GM19351 (cell line): ENCODE data around the gene CYB5R2.
"Not testable (repeated sequence)": the region's sequence is repeated elsewhere in the genome, so short reads cannot be mapped to it uniquely, and the experiment has no call there.

Experiments
- ATAC-seq: cut with Tn5 transposase; IDR thresholded peaks from one replicate; pipeline ENCODE4 v1.9.1; 2021; ENCODE audit warnings: mild to moderate bottlenecking, moderate library complexity; ENCODE audit not compliant: unreplicated experiment

Gene CYB5R2

GRCh38 chr11:7670641-7671040 lies 2.7 kb downstream of the CYB5R2 start:
- ATAC-seq = no peak

GRCh38 chr11:7668911-7669310 lies 4.4 kb downstream of the CYB5R2 start:
- ATAC-seq = no peak

GRCh38 chr11:7668464-7668863 lies 4.8 kb downstream of the CYB5R2 start:
- no peak for ATAC-seq

- no peak for ATAC-seq
These were observed 5.8 kb downstream of the CYB5R2 start for GRCh38 chr11:7667460-7667859.

GRCh38 chr11:7666292-7666866 lies 6.9 kb downstream of the CYB5R2 start:
- no peak for ATAC-seq

DNA sequence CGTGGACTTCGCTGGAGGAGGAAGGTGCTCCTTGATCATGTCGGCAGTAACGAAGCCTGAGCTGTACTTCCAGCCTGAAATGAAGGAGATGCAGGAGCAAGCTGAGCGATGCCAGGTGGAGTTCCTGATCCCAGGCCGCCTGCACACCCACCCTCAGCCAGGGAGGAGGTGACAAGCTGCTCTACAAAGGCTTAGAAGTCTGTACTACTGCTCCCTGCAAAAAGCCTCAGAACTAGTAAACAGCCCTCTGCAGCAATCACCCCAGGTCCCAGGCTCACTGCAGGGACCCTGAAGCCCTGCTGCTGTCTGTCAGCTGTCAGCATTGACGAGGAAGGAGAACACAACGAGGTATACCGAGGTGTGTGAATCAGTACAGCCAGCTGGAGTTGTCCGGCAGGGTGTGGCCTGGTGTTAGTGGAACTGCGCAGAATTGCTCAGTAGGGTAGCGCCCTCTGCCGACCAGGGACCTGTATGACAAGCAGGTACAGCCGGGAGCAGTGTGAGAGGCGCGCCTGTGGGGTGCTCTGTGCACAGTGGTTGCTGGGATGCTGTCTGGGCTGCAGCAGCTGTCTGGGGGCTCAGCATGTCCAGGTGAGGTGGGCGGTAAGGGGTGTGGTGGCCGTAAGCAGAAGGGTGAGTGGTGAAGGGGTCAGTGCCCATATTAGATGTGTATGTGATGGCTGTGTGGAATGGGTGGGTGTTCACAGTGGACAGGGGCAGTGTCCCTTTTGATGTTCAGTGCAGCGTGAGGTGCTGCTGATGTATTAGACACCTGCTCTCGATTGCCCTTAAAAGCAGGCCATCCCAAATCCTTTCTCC lies 7.6 kb downstream of the CYB5R2 start:
- peak; percentile 100 for ATAC-seq

DNA sequence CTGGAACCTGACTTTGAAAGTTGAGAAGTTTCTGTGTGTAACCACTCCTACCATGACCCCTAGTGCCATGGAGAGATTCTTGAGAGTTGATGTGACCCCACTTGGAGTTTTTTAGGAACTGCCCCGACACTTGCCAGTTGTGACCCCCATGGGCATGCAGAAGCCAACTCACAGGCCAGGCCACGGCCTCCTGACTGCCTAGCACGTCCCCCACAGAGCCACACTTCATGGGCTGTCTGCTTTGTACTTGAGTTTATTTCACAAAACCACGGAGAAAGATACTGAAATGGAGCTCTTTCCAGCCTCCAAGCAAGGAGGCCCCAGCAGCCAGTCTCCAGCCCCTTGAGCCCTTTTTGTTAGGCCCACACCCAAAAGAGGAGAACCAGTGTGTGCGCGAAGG lies 8.4 kb downstream of the CYB5R2 start:
- no peak for ATAC-seq

DNA sequence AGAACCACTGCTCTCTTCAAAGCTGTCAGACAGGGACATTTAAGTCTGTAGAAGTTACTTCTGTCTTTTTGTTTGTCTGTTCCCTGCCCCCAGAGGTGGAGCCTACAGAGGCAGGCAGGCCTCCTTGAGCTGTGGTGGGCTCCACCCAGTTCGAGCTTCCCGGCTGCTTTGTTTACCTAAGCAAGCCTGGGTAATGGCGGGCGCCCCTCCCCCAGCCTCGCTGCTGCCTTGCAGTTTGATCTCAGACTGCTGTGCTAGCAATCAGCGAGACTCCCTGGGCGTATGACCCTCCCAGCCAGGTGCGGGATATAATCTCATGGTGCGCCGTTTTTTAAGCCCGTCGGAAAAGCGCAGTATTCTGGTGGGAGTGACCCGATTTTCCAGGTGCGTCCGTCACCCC lies 9.8 kb downstream of the CYB5R2 start:
- ATAC-seq = not testable (repeated sequence)

- no peak for ATAC-seq
These were observed 15.8 kb downstream of the CYB5R2 start for GRCh38 chr11:7657306-7658025.

GRCh38 chr11:7656704-7657103 lies 16.6 kb downstream of the CYB5R2 start:
- ATAC-seq = no peak

- no peak for ATAC-seq
These were observed 17.8 kb downstream of the CYB5R2 start for GRCh38 chr11:7655253-7656217.

DNA sequence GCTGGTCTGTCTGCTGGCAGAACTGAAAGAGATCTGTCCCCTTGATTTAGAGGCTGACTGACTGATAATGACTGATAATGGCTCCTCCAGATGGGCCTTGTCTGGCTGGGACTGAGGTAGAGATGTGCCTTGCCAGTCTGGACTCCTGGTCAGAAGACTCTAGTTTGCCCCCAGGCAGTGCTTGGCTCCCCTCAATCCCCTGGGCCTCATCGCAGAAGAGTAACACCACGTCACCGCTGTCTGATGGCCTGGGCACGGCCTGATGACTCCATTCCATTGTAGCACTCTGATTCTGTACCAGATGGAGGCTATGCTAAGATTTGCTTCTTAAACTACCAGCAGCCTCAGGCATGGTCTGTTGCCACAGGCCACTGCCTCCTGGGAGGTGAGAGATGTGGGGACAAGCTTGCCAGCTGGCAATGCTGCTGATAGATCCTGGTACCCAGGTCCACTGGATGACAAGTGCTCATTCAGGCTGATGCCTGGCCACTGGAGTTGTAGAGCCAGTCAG lies 19.1 kb downstream of the CYB5R2 start:
- no peak for ATAC-seq

- no peak for ATAC-seq
These were observed 21.6 kb downstream of the CYB5R2 start for GRCh38 chr11:7651700-7652099.

DNA sequence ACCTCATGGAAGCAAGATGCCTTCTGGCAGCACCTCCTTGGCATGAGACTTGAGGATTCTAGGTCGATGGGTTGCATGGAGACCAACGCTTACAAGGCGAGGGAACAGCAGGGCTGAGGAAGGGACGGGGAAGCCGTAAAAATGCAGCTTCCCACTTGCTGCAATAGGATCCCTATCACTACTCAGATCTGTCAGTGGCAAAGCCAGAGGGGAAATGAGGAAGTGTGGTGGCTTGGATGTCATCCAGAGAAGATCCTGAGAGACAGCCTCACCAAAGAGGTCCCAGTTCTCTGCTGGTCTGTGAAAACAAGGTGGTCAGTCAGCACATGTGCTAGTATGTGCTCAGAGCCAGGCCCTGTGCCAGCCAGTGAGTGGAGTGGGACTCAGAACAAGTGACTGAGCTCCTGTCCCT lies 22.2 kb downstream of the CYB5R2 start:
- no peak for ATAC-seq

- ATAC-seq = no peak
These were observed 25.0 kb downstream of the CYB5R2 start for GRCh38 chr11:7648264-7648663.

DNA sequence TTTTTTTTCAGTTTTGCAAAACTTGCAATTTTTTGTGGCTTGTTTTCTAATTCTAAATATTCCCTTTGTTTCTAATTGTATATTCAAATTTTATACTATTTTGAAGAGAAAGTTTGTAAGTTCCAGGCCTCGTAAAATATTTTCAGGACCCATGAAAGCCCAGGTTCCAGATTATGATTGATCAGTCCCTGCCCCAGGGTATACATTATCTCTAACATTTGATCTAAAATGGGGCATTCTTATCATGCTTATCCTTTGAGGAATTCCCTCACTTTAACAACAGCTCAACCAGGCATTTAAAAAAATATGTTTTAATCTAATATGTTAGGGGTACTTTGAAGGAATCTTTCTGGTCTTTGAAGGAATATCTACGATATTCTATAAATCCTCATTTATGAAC lies 26.4 kb downstream of the CYB5R2 start:
- no peak for ATAC-seq

DNA sequence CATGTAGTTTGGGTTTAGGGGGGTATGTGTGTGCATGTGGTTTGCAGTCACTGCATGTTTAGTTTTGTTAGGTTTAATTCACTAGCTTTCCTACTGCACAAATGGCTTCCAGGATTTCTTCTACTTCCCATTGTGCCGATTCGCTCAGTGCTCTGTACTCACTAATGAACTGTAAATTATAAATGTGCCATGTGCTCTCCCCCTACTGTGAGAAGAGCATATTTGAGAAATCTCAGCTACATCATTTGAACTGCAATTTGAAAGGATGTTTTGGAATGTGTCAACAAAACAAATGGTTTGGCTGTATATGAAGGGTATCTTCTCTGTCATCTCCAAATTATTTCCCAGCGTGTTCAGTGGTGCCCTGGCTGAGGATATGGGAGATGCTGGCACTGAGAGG lies 28.1 kb downstream of the CYB5R2 start:
- no peak for ATAC-seq

GRCh38 chr11:7643314-7643713 lies 30.0 kb downstream of the CYB5R2 start:
- no peak for ATAC-seq

DNA sequence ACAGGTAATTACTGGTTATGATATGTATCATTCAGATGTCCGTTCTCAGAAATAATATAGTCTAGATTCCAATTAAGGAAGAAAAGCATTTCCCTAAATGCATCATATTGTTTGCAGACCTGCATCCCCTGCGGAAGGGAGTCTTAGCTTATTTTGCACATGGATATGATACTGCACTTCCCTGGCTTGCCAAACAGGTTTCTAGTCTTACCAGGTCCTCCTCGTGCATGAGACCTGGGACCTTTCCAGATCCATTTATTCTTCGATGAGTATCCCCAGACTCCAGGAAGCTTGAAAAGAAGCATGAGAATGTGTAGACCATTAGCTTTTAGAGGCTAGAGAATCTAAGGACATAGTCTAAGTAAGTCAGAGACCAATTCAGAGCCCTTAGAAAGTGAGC lies 30.6 kb downstream of the CYB5R2 start:
- no peak for ATAC-seq

DNA sequence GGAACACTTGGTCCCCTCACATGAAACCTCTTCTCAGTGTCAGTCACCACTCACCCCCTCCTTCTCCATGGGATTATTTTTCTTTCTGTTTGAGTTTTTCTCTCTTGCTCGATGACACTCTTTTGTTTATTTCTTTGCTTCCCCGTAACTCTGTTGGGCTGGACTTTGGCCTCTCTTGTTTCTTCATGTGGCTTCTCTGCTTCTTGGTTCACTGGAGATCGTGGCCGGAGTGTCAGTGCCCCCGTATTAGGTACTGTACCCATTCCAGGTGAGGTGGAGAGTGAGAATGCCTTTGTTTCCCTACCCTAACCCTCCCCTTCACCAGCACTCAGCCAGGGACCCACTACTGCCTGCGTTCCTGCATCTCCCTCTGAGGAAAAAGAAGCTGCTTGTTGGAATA lies 32.5 kb downstream of the CYB5R2 start:
- no peak for ATAC-seq

GRCh38 chr11:7639643-7640025 lies 33.7 kb downstream of the CYB5R2 start:
- ATAC-seq = no peak
